Sigmoid colon (tissue), 4 donors: ENCODE measurements around the gene ZDHHC11B.
A peak's percentile ranks its signal among the peaks of the same experiment; 100 is the strongest.
"Not testable (repeated sequence)": the region's sequence is repeated elsewhere in the genome, so short reads cannot be mapped to it uniquely, and the experiment has no call there.

Experiments used
- CTCF ChIP-seq, 4 experiments: fragments of 450-650 bp in 3 of 4; fragments of 200-600 bp in 1 of 4; IDR thresholded peaks; one replicate each; pipeline ENCODE4 v1.5.1; 2016 to 2019; ENCODE audit warnings: antibody characterized with exemption in 4 of 4, mild to moderate bottlenecking in 3 of 4, moderate library complexity in 2 of 4
- EP300 ChIP-seq, 4 donors: sonication (generic); formaldehyde crosslinking; IDR thresholded peaks; one replicate each; pipeline ENCODE4 v1.6.1; 2017; ENCODE audit warnings: antibody characterized with exemption in 4 of 4
- POLR2A ChIP-seq, 2 donors: fragments of 450-650 bp; IDR thresholded peaks; one replicate each; pipeline ENCODE4 v1.6.1; 2016; ENCODE audit warnings: antibody characterized with exemption in 2 of 2, mild to moderate bottlenecking in 2 of 2, moderate library complexity in 2 of 2
- POLR2AphosphoS5 ChIP-seq, 4 donors: sonication (generic); formaldehyde crosslinking; IDR thresholded peaks; one replicate each; pipeline ENCODE4 v1.6.1; 2017; ENCODE audit warnings: antibody characterized with exemption in 4 of 4

GRCh38 chr5:784428-785177, at the start of gene ZDHHC11B:
- TF ChIP-seq CTCF, POLR2A, EP300 (IDR thresholded peaks at IDR 0.05): not testable (repeated sequence)
- TF ChIP-seq POLR2AphosphoS5 (IDR thresholded peaks at IDR 0.05) = peak in 3 of 4 donors; percentile 20 to 88 (median 27)
